Measurements from ENCODE around the gene CHD1L. TPM values are rescaled to one million over a fixed set of nuclear protein-coding genes. Genes with fewer than 3 reads are reported as not detected.

CHD1L gene
- total and polyA plus RNA-seq, 2 of the 4 experiments (the other 2 are of a cell fraction): 31.2 to 47.5 TPM

Other genes with a start within 250 kb of the CHD1L start
- 8.4 and 10.6 TPM in 2 replicates for gene PRKAB2, start 70.2 kb upstream of the CHD1L start, total RNA-seq (2012; rRNA removed)
- 9.7 and 11.0 TPM in 2 replicates for gene PRKAB2, start 70.2 kb upstream of the CHD1L start, polyA plus RNA-seq (2012; rRNA removed)
- gene FMO5, start 17.3 kb upstream of the CHD1L start, total RNA-seq (2012; rRNA removed): 0.36 and 0.83 TPM in 2 replicates
- 0.50 and 0.51 TPM in 2 replicates for gene FMO5, start 17.3 kb upstream of the CHD1L start, polyA plus RNA-seq (2012; rRNA removed)

All from IMR-90 (cell line).